H9 (cell line): ENCODE data around the gene DGKB. TPM values are rescaled to one million over a fixed set of nuclear protein-coding genes. Genes with fewer than 3 reads are reported as not detected.

Experiments used
- DNase-seq: peaks from one replicate; pipeline ENCODE4 v3.0.0-alpha.2; 2017
- H2AFZ ChIP-seq: one replicate; pipeline ENCODE4 v1.6.1; 2013; ENCODE audit warnings: mild to moderate bottlenecking, low read length, control low read depth, moderate library complexity
- H2AK5ac ChIP-seq: 2 replicates; pipeline ENCODE4 v1.6.1; 2013; ENCODE audit warnings: low read length, control low read depth, mixed read lengths; ENCODE audit not compliant: insufficient read length
- H2BK120ac ChIP-seq: one replicate; pipeline ENCODE4 v1.6.1; 2013; ENCODE audit warnings: low read depth, mild to moderate bottlenecking, low read length, control low read depth, inconsistent platforms; ENCODE audit not compliant: poor library complexity, severe bottlenecking
- H2BK12ac ChIP-seq: 2 replicates; pipeline ENCODE4 v1.6.1; 2013; ENCODE audit warnings: low read length, control low read depth, mixed read lengths, low read depth; ENCODE audit not compliant: insufficient read length
- H2BK15ac ChIP-seq: 2 replicates; pipeline ENCODE4 v1.6.1; 2013; ENCODE audit warnings: low read depth, low read length, control low read depth
- H2BK20ac ChIP-seq: one replicate; pipeline ENCODE4 v1.6.1; 2013; ENCODE audit warnings: low read depth, mild to moderate bottlenecking, low read length, control low read depth, inconsistent platforms; ENCODE audit not compliant: poor library complexity, severe bottlenecking
- H2BK5ac ChIP-seq: 2 replicates; pipeline ENCODE4 v1.6.1; 2013; ENCODE audit warnings: low read length, control low read depth, mixed read lengths; ENCODE audit not compliant: insufficient read length
- H3K14ac ChIP-seq: 2 replicates; pipeline ENCODE4 v1.6.1; 2013; ENCODE audit warnings: low read length, control low read depth; ENCODE audit not compliant: insufficient read depth
- H3K18ac ChIP-seq: 2 replicates; pipeline ENCODE4 v1.6.1; 2013; ENCODE audit warnings: low read depth, mild to moderate bottlenecking, mixed read lengths, low read length, control low read depth; ENCODE audit not compliant: insufficient read length
- H3K23ac ChIP-seq: 2 replicates; pipeline ENCODE4 v1.6.1; 2013; ENCODE audit warnings: low read length, control low read depth, mixed read lengths, low read depth; ENCODE audit not compliant: insufficient read length
- H3K23me2 ChIP-seq: 2 replicates; pipeline ENCODE4 v1.6.1; 2013; ENCODE audit warnings: low read depth, mild to moderate bottlenecking, mixed read lengths, low read length, control low read depth; ENCODE audit not compliant: insufficient read length, poor library complexity, severe bottlenecking
- H3K27ac ChIP-seq: 2 replicates; pipeline ENCODE4 v1.5.1; 2013; ENCODE audit warnings: low read length, control low read depth, mixed read lengths, low read depth; ENCODE audit not compliant: insufficient read length
- H3K27me3 ChIP-seq: 2 replicates; pipeline ENCODE4 v1.6.1; 2013; ENCODE audit warnings: low read length, control low read depth, inconsistent platforms; ENCODE audit not compliant: insufficient read depth
- H3K4ac ChIP-seq: 2 replicates; pipeline ENCODE4 v1.6.1; 2013; ENCODE audit warnings: low read depth, mild to moderate bottlenecking, control low read depth, inconsistent platforms, low read length, moderate library complexity
- H3K4me1 ChIP-seq: 2 replicates; pipeline ENCODE4 v1.6.1; 2013; ENCODE audit warnings: low read length, control low read depth, inconsistent platforms; ENCODE audit not compliant: insufficient read depth
- H3K4me2 ChIP-seq: 2 replicates; pipeline ENCODE4 v1.6.1; 2013; ENCODE audit warnings: low read length, control low read depth, mixed read lengths; ENCODE audit not compliant: insufficient read length, insufficient read depth
- H3K56ac ChIP-seq: 2 replicates; pipeline ENCODE4 v1.6.1; 2013; ENCODE audit warnings: low read depth, mild to moderate bottlenecking, mixed read lengths, low read length, control low read depth; ENCODE audit not compliant: insufficient read length
- H3K79me1 ChIP-seq: 2 replicates; pipeline ENCODE4 v1.6.1; 2013; ENCODE audit warnings: low read depth, mild to moderate bottlenecking, moderate library complexity, low read length, control low read depth, inconsistent platforms; ENCODE audit not compliant: insufficient read depth, poor library complexity, severe bottlenecking
- H3K79me2 ChIP-seq: 2 replicates; pipeline ENCODE4 v1.6.1; 2013; ENCODE audit warnings: low read length, control low read depth, inconsistent platforms; ENCODE audit not compliant: insufficient read depth
- H3K9ac ChIP-seq: 2 replicates; pipeline ENCODE4 v1.6.1; 2013; ENCODE audit warnings: low read length, control low read depth, mixed read lengths; ENCODE audit not compliant: insufficient read length; ENCODE audit errors: extremely low read depth
- H3K9me3 ChIP-seq: one replicate; pipeline ENCODE4 v1.6.1; 2013; ENCODE audit warnings: low read depth, low read length, inconsistent platforms; ENCODE audit not compliant: control insufficient read depth
- H3T11ph ChIP-seq: one replicate; pipeline ENCODE4 v1.6.1; 2013; ENCODE audit warnings: mild to moderate bottlenecking, low read length, control low read depth, inconsistent platforms
- H4K20me1 ChIP-seq: one replicate; pipeline ENCODE4 v1.6.1; 2013; ENCODE audit not compliant: control insufficient read depth, insufficient read length, insufficient read depth
- H4K5ac ChIP-seq: 2 replicates; pipeline ENCODE4 v1.6.1; 2013; ENCODE audit warnings: low read depth, mild to moderate bottlenecking, mixed read lengths, low read length, control low read depth; ENCODE audit not compliant: insufficient read length
- H4K8ac ChIP-seq: replicated peaks from 2 replicates; pipeline ENCODE4 v1.6.1; 2013; ENCODE audit warnings: low read length, control low read depth, mixed read lengths, low read depth; ENCODE audit not compliant: insufficient read length
- H4K91ac ChIP-seq: 2 replicates; pipeline ENCODE4 v1.6.1; 2013; ENCODE audit warnings: low read depth, mild to moderate bottlenecking, moderate library complexity, mixed read lengths, low read length, control low read depth; ENCODE audit not compliant: insufficient read length
- H3K27ac Mint-ChIP-seq, 3 experiments: 2 replicates in 2 of 3; 3 replicates in 1 of 3; pipeline ENCODE4 v1.8.0; 2020 to 2021; ENCODE audit warnings: mixed read lengths in 3 of 3, mild to moderate bottlenecking in 1 of 3, moderate library complexity in 1 of 3
- H3K27me3 Mint-ChIP-seq: 2 replicates; pipeline ENCODE4 v1.8.0; 2021; ENCODE audit warnings: low read depth, mild to moderate bottlenecking, moderate library complexity, mixed read lengths
- H3K36me3 Mint-ChIP-seq, 3 experiments: 2 replicates in 2 of 3; 3 replicates in 1 of 3; pipeline ENCODE4 v1.8.0; 2020 to 2021; ENCODE audit warnings: low read depth in 3 of 3, mixed read lengths in 3 of 3; ENCODE audit not compliant: insufficient read depth in 1 of 3
- H3K4me1 Mint-ChIP-seq, 2 experiments: 2 replicates each; pipeline ENCODE4 v1.8.0; 2020; ENCODE audit warnings: mixed read lengths in 2 of 2
- H3K4me3 Mint-ChIP-seq, 2 experiments: 2 replicates in 1 of 2; 3 replicates in 1 of 2; pipeline ENCODE4 v1.8.0; 2020 to 2021; ENCODE audit warnings: mild to moderate bottlenecking in 2 of 2, mixed read lengths in 2 of 2, moderate library complexity in 1 of 2
- H3K9me3 Mint-ChIP-seq, 2 experiments: 2 replicates in 1 of 2; 3 replicates in 1 of 2; pipeline ENCODE4 v1.8.0; 2020; ENCODE audit warnings: mild to moderate bottlenecking in 2 of 2, mixed read lengths in 2 of 2, moderate library complexity in 1 of 2
- WGBS: extraction: QIAGEN DNeasy Blood & Tissue Kit; methylation state at CpG from one replicate; pipeline ENCODE4 v1.1.7; 2013; ENCODE audit warnings: missing lambda C conversion rate, low lambda C conversion rate, mixed read lengths; ENCODE audit not compliant: insufficient read length; ENCODE audit errors: extremely low coverage; 5-methylcytosine and 5-hydroxymethylcytosine counted together
- total RNA-seq: library from RNA; stranded (reverse); gene quantifications from 2 replicates; pipeline ENCODE4 v1.2.1, GENCODE V29; 2021
- TF ChIP-seq, protein P1 (sequence below): fragments of 200-600 bp; sonication (generic); conservative IDR thresholded peaks from 3 replicates; pipeline ENCODE4 v1.8.0; 2021; ENCODE audit warnings: antibody characterized with exemption, mild to moderate bottlenecking

The DGKB gene
- total RNA-seq, 1 experiment from 2014 or later = 0.26 TPM

DNA sequence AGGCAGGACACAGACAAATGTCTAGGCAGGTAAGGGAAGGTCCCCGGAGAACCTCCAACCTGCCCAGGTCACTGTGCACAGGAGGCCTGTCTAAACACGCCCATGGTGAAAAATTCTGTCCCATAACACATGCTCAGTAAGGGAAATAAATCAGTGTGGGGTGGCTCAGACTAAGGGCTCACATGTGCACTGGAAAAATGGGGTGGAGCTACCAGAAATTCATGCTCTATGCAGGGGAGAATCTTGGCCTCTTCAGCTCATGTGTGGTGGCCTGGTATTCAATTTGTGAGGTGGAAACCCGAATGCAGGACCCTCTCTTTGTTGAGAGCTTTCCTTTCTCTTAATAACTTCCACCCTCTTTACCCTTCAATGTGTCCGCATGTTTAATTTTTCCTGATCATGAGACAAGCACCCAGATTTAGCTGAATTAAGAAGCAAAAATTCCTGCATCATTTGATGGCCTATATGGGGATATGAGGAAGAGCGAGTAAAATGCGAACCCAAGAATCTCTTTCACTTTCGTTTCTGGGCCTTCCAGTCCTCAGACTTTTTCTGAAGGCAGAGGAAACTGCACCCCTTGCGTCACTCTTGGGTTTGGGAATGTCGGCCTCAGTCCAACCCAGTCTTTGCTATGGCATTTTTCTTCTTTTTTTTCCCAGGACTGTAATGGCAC is 163.2 kb downstream of the DGKB start:
- Histone ChIP-seq H2BK5ac (no peak overlapping the region), H2AK5ac (no peak overlapping the region), H3K4me1 (no peaks in the 10 kb centered on the region), H3K27ac (no peak overlapping the region), H2BK120ac (no peak overlapping the region), H3K27me3 (no peaks in the 10 kb centered on the region), H3K14ac (no peak overlapping the region), H4K20me1 (no peaks in the 10 kb centered on the region), H3K56ac (no peak overlapping the region), H4K91ac (no peak overlapping the region), H3K4ac (no peak overlapping the region), H4K8ac (no peak overlapping the region), H2BK12ac (no peak overlapping the region), H3K79me1 (no peaks in the 10 kb centered on the region), H4K5ac (no peak overlapping the region), H3K23ac (no peak overlapping the region), H3K79me2 (no peaks in the 10 kb centered on the region), H3K18ac (no peak overlapping the region), H3K23me2 (no peaks in the 10 kb centered on the region), H3K9me3 (peaks cover 14% of the 10 kb centered on the region), H3K4me2 (no peak overlapping the region), H2BK15ac (no peak overlapping the region), H2BK20ac (no peak overlapping the region), H2AFZ (no peak overlapping the region), H3K9ac (no peak overlapping the region), H3T11ph (no peak overlapping the region)
- Mint-ChIP-seq H3K4me3 (no peak overlapping the region), H3K36me3 (peaks cover 26 to 49% (median 29%) of the 10 kb centered on the region in 3 experiments), H3K4me1 (peaks cover 7 to 19% of the 10 kb centered on the region in 2 experiments; a peak in 3 of 4 replicates), H3K27ac (peak overlapping the region in 1 of 3 experiments; percentile 70; a peak in 2 of 7 replicates), H3K9me3 (peaks cover 47 to 52% of the 10 kb centered on the region in 2 experiments), H3K27me3 (no peaks in the 10 kb centered on the region; the same call in 1 of the 2 replicates)
- DNase-seq = no peak
- TF ChIP-seq, protein P1, sequence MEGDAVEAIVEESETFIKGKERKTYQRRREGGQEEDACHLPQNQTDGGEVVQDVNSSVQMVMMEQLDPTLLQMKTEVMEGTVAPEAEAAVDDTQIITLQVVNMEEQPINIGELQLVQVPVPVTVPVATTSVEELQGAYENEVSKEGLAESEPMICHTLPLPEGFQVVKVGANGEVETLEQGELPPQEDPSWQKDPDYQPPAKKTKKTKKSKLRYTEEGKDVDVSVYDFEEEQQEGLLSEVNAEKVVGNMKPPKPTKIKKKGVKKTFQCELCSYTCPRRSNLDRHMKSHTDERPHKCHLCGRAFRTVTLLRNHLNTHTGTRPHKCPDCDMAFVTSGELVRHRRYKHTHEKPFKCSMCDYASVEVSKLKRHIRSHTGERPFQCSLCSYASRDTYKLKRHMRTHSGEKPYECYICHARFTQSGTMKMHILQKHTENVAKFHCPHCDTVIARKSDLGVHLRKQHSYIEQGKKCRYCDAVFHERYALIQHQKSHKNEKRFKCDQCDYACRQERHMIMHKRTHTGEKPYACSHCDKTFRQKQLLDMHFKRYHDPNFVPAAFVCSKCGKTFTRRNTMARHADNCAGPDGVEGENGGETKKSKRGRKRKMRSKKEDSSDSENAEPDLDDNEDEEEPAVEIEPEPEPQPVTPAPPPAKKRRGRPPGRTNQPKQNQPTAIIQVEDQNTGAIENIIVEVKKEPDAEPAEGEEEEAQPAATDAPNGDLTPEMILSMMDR = no peak
- WGBS = no CpG with 5 or more reads among the region's 9 CpGs
